HG02571 (cell line): ENCODE measurements around the gene OOSP4A.

Experiments
- ATAC-seq: cut with Tn5 transposase; IDR thresholded peaks from one replicate; pipeline ENCODE4 v1.9.1; 2021; ENCODE audit warnings: mild to moderate bottlenecking, moderate library complexity; ENCODE audit not compliant: unreplicated experiment

The OOSP4A gene

GRCh38 chr11:59963733-59964132, at the start of gene OOSP4A:
TSS of gene OOSP4A (plus strand) at chr11:59964033. CDS start at chr11:59964033, 0 bp downstream.
- ATAC-seq, result no peak

DNA sequence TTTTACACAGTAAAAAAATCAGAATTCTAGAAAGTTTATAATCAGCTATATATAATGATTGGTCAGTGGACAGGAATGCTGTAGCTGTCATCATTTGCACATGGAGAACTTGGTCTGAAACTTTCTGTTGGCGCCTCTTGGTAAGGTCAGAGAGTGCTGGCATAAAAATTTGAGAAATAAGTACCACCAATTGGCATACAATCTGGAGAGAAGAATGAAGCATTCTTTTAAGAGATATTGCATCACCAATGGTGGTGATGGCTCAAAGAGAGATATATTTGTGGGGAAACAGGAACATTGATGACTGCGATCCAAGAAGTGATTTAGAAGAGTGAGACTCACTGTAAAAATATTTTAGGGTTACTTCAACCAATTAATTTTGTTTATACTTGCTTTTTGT, 45.4 kb upstream of the OOSP4A start:
- no peak for ATAC-seq

GRCh38 chr11:59918987-59919589, 44.7 kb upstream of the OOSP4A start:
- no peak for ATAC-seq

DNA sequence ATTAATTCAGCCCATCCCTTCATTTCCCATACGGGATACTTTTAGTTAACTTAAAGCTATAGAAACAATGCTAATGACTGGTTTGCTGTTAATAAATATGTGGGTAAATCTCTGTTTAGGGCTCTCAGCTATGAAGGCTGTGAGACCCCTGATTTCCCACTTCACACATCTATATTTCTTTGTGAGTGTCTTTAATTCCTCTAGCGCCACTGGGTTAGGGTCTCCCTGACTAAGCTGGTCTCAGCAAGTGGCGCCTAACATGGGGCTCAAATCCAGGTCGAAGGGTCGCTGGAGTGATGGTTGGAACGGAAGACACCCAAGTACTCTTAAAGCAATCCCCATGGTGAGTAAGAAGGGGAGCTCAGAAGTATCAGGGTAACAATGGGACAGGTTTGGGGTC, 40.0 kb upstream of the OOSP4A start:
- no peak for ATAC-seq

DNA sequence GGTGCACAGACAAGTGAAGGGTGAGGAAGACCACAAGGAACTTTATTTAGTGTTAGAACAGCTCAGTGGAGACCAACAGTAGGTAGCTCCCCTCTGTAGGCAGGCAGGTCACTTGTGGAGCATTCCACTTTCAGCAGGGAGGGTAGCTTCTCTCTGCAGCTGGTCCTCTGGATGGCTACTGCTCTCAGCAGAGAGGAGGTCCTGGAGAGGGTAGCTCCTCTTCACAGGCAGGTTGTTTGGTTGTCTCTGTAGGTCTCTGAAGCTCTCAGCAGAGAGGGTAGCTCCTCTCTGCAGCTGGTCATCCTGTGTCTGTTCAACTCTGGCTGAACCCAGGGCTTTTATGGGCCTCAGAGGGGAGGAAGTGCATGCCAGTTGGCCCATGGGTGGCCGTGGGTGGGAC, 32.1 kb upstream of the OOSP4A start:
- no peak for ATAC-seq

- no peak for ATAC-seq
Observed at GRCh38 chr11:59938132-59938531, 25.7 kb upstream of the OOSP4A start, which contains the start of gene OOSP1. TSS of gene OOSP1 (plus strand) at chr11:59938432. CDS start at chr11:59938455, 23 bp downstream.

GRCh38 chr11:59938718-59939117, 25.1 kb upstream of the OOSP4A start:
- ATAC-seq, result no peak

GRCh38 chr11:59939482-59939881, 24.4 kb upstream of the OOSP4A start:
- no peak for ATAC-seq

DNA sequence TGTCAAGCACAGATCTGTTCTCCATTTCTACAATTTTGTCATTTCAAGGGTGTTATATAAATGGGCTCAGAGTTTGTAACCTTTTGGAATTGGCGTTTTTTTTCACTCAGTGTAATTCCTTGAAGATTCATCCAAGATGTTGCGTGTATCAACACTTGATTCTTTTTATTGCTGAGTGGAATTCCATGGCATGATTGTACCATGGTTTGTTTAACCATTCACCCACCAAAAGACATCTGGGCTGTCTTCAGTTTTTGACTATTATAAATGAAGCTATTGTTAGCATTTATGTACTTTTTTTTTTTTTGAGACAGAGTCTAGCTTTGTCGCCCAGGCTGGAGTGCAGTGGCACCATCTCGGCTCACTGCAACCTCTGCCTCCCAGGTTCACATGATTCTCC, 22.7 kb upstream of the OOSP4A start:
- no peak for ATAC-seq

GRCh38 chr11:59943997-59944714, 19.7 kb upstream of the OOSP4A start:
- ATAC-seq, result no peak

DNA sequence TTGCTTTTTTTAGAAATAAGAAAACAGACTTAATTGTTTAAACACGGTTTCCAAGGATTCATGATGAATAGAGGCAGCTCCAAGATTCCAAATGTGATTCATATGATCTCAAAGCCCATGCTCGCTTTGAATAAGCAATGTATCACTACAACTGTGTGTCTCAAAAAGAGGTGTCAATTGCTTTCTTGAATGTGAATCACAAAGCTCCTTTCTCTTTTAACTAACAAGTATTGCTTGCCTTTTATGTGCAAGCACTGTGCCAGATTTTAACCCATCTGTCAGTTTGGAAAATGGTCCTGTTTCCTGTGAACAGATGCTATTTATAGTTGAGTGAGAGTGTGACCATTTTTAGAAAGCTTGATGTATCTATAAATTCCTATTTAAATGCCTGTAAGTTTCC, 19.1 kb upstream of the OOSP4A start:
- ATAC-seq, result no peak

GRCh38 chr11:59953463-59954218, 10.2 kb upstream of the OOSP4A start:
- ATAC-seq, result no peak

GRCh38 chr11:59954219-59954847, 9.5 kb upstream of the OOSP4A start:
- no peak for ATAC-seq

DNA sequence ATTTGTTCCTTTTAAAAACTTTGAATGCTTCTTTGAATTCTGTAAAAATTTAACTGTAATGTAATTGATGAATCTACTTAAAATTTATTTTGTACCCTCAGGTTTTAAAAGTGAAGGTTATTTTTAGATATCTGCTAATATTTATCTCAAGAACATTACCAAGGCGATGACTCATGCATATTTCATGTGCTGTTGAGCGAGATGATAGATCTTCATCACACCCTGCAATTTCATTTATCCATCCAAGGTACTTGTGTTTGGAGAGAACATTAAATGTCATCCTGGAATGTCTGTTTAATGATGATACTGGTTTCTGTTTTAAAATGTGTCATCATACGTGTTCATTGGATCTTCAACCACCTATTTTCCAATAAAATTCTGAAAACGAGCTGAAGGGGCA, 6.7 kb upstream of the OOSP4A start:
- ATAC-seq, result no peak

DNA sequence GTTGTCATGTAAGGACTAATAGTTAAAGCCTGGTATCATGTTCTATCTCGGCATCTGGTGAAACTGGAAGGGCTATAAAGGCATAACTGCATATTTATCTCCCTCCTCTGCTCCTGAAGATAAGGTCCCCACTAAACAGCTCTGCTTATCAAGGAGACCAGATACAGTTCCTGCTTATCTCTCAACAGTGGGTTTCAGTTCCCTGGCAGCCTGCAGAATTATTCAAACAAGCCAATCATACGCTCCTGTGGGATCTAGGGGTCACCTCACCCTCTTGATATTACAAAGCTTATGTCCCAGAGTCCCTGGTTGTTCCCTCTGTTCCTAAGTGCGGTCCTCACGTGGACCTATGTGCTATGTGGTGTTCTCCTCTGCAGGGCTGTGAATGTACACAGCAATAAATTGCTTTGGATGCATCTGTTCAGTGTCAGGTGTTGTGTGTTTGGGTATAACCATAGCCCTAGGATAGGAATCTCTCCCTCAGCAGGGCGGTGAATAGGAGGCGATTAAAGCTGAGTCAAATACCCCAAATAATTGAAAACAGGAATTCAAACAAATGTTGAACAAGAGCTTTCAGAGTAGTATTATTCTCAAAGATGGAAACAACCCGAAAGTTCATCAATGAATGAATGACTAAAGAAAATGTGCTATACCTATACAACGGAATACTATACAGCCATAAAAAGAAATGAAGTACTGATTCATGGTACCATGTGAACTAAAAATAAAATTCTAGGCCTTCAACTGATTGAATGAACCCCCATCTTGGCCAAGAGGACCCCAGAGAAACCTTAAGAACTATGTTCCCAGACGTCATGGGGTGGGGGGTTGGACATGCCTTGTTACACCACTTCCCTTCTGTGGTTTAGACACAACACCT, 3.1 kb upstream of the OOSP4A start:
- no peak for ATAC-seq

- no peak for ATAC-seq
Observed at GRCh38 chr11:59962107-59962482, 1.7 kb upstream of the OOSP4A start.

- no peak for ATAC-seq
Observed at GRCh38 chr11:59965424-59965823, 1.6 kb downstream of the OOSP4A start.

- ATAC-seq, result no peak
Observed at GRCh38 chr11:59966201-59966600, 2.4 kb downstream of the OOSP4A start.

DNA sequence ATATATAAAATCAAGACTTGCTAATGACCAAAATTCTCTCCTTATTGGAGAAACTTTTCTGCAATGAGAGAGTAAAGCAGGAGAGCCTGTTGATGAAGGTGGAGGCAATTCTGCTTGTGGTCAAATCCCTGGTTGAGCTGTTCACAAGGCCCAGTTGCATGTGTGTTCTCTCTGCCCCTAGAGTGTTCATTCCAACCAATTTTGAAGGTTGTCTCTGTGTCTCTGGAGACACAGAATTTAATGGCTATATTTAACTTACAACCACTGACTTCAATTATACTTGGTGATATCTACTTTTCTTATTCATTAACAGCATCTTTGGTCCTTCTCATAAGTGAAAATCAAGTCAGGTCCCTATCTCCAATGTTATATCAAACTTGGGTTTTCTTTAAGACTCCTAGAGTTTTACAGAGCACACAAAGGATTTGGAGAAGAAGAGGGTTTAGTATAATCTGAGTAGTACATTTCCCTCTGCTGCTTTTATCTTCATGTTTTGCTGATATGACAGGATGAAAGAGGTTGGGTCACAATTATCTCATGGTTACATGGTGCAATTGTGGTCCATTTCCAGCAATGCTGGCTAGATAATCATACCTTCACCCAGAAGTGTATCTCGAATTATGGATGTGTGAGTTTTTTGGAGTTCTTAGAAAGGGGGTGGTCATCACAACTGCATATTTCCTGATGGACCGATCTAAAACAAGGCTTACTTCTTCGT, 4.0 kb downstream of the OOSP4A start:
- ATAC-seq, result no peak

GRCh38 chr11:59968395-59968783, 4.6 kb downstream of the OOSP4A start:
- ATAC-seq, result no peak
